Measurements from ENCODE around the gene DTX4. TPM values are rescaled to one million over a fixed set of nuclear protein-coding genes. Genes with fewer than 3 reads are reported as not detected.

The DTX4 gene
- total RNA-seq, 4 donors from 2014 or later: 8.3 to 11.5 (median 8.9) TPM

- no peaks in the 10 kb centered on the region for H3K27me3 ChIP-seq
- no peak for DNase-seq (ENCODE audit: low spot score in 2 of 2)
- H3K27ac ChIP-seq: peak overlapping the region; percentile 30
- no peaks in the 10 kb centered on the region for H3K36me3 ChIP-seq
- no peak overlapping the region for H3K4me3 ChIP-seq
- H3K4me1 ChIP-seq: peaks cover 25% of the 10 kb centered on the region
- H3K9me3 ChIP-seq: no peaks in the 10 kb centered on the region
- WGBS: 83% methylated on average over 1 of the region's 1 CpG
- TF ChIP-seq POLR2A (IDR thresholded peaks at IDR 0.05) (no peak), EP300 (IDR thresholded peaks at IDR 0.05) (no peak), POLR2AphosphoS5 (IDR thresholded peaks at IDR 0.05) (no peak)
- TF ChIP-seq, protein P1, sequence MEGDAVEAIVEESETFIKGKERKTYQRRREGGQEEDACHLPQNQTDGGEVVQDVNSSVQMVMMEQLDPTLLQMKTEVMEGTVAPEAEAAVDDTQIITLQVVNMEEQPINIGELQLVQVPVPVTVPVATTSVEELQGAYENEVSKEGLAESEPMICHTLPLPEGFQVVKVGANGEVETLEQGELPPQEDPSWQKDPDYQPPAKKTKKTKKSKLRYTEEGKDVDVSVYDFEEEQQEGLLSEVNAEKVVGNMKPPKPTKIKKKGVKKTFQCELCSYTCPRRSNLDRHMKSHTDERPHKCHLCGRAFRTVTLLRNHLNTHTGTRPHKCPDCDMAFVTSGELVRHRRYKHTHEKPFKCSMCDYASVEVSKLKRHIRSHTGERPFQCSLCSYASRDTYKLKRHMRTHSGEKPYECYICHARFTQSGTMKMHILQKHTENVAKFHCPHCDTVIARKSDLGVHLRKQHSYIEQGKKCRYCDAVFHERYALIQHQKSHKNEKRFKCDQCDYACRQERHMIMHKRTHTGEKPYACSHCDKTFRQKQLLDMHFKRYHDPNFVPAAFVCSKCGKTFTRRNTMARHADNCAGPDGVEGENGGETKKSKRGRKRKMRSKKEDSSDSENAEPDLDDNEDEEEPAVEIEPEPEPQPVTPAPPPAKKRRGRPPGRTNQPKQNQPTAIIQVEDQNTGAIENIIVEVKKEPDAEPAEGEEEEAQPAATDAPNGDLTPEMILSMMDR (IDR thresholded peaks at IDR 0.05): no peak
These were observed 53.1 kb downstream of the DTX4 start for GRCh38 chr11:59225017-59225416.

GRCh38 chr11:59226396-59226795 lies 54.5 kb downstream of the DTX4 start:
- no peak for DNase-seq (ENCODE audit: low spot score in 2 of 2)
- WGBS: 66% methylated on average over 2 of the region's 2 CpGs
- no peak overlapping the region for H3K27ac ChIP-seq
- no peaks in the 10 kb centered on the region for H3K9me3 ChIP-seq
- H3K4me1 ChIP-seq: peaks cover 25% of the 10 kb centered on the region
- no peak overlapping the region for H3K4me3 ChIP-seq
- H3K27me3 ChIP-seq: no peaks in the 10 kb centered on the region
- H3K36me3 ChIP-seq: no peaks in the 10 kb centered on the region
- no peak for TF ChIP-seq POLR2A (IDR thresholded peaks at IDR 0.05)
- TF ChIP-seq EP300 (IDR thresholded peaks at IDR 0.05): no peak
- TF ChIP-seq, protein P1 (IDR thresholded peaks at IDR 0.05): no peak
- no peak for TF ChIP-seq POLR2AphosphoS5 (IDR thresholded peaks at IDR 0.05)

DNA sequence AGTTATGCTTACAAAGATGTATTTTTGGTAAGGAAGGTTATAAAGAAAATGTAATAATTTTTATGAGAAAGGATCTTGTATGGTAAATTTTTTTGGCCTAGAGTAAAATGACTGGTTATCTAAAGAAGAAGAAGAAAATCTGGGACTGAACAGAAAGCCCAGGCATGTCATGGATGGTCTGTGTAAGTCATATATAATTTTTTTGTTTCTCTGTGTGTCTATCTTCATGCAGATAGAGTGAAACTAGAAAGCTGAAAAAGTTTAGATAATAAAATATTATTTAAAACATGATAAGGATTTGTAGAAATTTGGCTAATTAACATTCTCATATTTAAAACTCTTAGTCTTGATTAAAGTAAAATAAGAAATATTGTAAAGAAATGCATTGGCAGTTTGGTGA lies 68.4 kb downstream of the DTX4 start:
- no peak overlapping the region for H3K4me3 ChIP-seq
- no peaks in the 10 kb centered on the region for H3K4me1 ChIP-seq
- H3K27ac ChIP-seq: no peak overlapping the region
- H3K36me3 ChIP-seq: no peaks in the 10 kb centered on the region
- TF ChIP-seq POLR2AphosphoS5 (IDR thresholded peaks at IDR 0.05): no peak
- no peak for TF ChIP-seq EP300 (IDR thresholded peaks at IDR 0.05)
- TF ChIP-seq, protein P1 (IDR thresholded peaks at IDR 0.05): no peak
- TF ChIP-seq POLR2A (IDR thresholded peaks at IDR 0.05): no peak
- no peaks in the 10 kb centered on the region for H3K27me3 ChIP-seq
- no peaks in the 10 kb centered on the region for H3K9me3 ChIP-seq
- DNase-seq (ENCODE audit: low spot score in 2 of 2): no peak

DNA sequence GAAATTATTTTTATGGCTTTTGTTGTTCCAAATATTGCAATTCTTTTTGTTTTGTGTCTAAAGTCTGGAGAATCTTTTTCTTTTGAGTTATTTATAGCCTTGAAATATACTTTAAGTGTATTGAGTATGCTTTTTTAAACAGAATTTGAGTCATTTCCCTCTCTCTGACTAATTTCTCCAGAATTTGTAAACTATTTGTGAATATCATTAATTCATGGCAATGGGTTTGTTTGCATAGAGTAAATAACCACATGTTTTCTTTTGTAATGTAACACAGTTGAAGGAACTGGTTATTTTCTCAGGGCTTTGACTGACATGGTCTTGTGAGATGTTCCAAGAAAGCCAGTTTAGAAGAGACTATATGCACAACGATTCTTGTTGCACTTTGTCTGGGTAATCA lies 71.7 kb downstream of the DTX4 start:
- Histone ChIP-seq H3K36me3 (no peaks in the 10 kb centered on the region), H3K27me3 (no peaks in the 10 kb centered on the region), H3K4me3 (no peak overlapping the region), H3K27ac (no peak overlapping the region), H3K4me1 (no peaks in the 10 kb centered on the region), H3K9me3 (no peaks in the 10 kb centered on the region)
- TF ChIP-seq POLR2AphosphoS5 (IDR thresholded peaks at IDR 0.05): no peak
- no peak for TF ChIP-seq EP300 (IDR thresholded peaks at IDR 0.05)
- TF ChIP-seq POLR2A (IDR thresholded peaks at IDR 0.05): no peak
- TF ChIP-seq, protein P1 (IDR thresholded peaks at IDR 0.05): no peak
- 75% methylated on average over 1 of the region's 1 CpG for WGBS
- DNase-seq (ENCODE audit: low spot score in 2 of 2): no peak

GRCh38 chr11:59247531-59248227 lies 75.7 kb downstream of the DTX4 start:
- no peaks in the 10 kb centered on the region for H3K36me3 ChIP-seq
- 5% methylated on average over 2 of the region's 2 CpGs for WGBS
- no peak for DNase-seq (ENCODE audit: low spot score in 2 of 2)
- H3K4me3 ChIP-seq: no peak overlapping the region
- H3K4me1 ChIP-seq: no peaks in the 10 kb centered on the region
- H3K27ac ChIP-seq: no peak overlapping the region
- H3K27me3 ChIP-seq: no peaks in the 10 kb centered on the region
- TF ChIP-seq EP300 (IDR thresholded peaks at IDR 0.05): no peak
- no peak for TF ChIP-seq POLR2AphosphoS5 (IDR thresholded peaks at IDR 0.05)
- TF ChIP-seq, protein P1 (IDR thresholded peaks at IDR 0.05): no peak
- TF ChIP-seq POLR2A (IDR thresholded peaks at IDR 0.05): no peak
- H3K9me3 ChIP-seq: no peaks in the 10 kb centered on the region
